ENCODE measurements around the gene SLC41A1.
"Not testable (repeated sequence)": the region's sequence is repeated elsewhere in the genome, so short reads cannot be mapped to it uniquely, and the experiment has no call there.

Gene SLC41A1

DNA sequence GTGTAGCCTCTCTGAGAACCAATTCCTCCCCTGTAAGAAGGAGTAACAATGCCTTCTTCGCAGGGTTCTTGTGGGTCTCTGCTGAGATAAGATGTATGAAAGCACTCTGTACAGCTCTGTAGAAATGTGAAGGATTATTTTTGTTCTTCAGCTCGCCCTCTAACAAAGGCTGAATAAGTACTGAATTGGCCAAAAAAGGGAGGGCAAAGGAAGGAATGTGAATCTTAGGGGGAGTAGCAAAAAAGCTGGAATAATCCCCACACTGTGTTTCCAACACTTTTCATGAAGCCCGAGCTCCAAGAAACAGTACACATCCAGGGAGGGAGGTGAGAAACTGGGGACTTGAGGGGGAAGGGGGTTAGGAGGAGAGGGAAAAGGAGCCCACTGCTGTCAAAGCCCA is 14.0 kb upstream of the SLC41A1 start:
- Histone ChIP-seq H3K4me3 (ENCODE audit: low read depth in 1 of 2, low read length in 1 of 2) (no peak overlapping the region), H3K4me1 (ENCODE audit: control insufficient read depth in 1 of 2, insufficient read depth in 1 of 2, low read depth in 1 of 2, low read length in 1 of 2) (no peaks in the 10 kb centered on the region), H3K36me3 (no peaks in the 10 kb centered on the region), H3K27me3 (peaks cover 38% of the 10 kb centered on the region), H3K27ac (no peak overlapping the region), H3K9me3 (no peaks in the 10 kb centered on the region)
- TF ChIP-seq, protein P1, sequence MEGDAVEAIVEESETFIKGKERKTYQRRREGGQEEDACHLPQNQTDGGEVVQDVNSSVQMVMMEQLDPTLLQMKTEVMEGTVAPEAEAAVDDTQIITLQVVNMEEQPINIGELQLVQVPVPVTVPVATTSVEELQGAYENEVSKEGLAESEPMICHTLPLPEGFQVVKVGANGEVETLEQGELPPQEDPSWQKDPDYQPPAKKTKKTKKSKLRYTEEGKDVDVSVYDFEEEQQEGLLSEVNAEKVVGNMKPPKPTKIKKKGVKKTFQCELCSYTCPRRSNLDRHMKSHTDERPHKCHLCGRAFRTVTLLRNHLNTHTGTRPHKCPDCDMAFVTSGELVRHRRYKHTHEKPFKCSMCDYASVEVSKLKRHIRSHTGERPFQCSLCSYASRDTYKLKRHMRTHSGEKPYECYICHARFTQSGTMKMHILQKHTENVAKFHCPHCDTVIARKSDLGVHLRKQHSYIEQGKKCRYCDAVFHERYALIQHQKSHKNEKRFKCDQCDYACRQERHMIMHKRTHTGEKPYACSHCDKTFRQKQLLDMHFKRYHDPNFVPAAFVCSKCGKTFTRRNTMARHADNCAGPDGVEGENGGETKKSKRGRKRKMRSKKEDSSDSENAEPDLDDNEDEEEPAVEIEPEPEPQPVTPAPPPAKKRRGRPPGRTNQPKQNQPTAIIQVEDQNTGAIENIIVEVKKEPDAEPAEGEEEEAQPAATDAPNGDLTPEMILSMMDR (IDR thresholded peaks at IDR 0.05), result no peak

DNA sequence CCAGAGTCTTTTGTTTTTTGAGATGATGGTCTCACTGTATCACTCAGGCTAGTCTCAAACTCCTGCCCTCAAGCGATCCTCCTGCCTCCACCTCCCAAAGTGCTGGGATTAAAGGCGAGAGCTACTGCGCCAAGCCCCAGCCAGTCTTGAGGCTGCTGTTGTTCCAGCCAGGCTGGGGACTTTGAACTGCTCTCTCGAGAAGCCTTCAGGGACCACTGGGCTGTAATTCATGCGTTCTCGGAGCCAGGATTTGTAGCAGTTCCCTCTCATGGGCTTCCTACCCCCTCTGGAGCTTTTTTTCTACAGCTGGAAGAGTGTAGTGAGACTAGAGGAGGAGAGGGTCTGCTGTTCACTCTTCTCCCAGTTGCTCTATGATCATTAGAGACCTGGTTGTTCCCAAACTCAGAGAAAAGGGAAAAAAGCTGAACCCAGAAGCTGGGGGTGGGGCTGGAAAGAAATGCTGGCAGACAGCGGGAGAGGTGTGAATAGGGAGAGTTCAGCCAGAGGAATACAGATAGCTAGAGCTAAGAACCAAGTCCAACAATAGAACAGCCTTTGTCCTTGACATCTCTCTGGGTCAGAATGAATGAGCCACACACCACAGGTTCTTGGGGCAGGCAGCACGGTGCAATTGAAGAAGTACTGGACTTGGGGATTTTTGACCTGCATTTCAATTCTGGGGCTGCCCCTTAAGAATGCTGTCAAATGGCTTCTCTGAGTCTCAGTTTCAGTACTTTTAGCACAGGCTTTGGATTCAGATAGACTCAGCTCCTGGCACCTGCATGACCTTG is 13.2 kb upstream of the SLC41A1 start:
- H3K4me1 ChIP-seq (ENCODE audit: control insufficient read depth in 1 of 2, insufficient read depth in 1 of 2, low read depth in 1 of 2, low read length in 1 of 2), result no peaks in the 10 kb centered on the region
- no peaks in the 10 kb centered on the region for H3K36me3 ChIP-seq
- H3K27me3 ChIP-seq, result peaks cover 38% of the 10 kb centered on the region
- H3K4me3 ChIP-seq (ENCODE audit: low read depth in 1 of 2, low read length in 1 of 2), result no peak overlapping the region
- no peaks in the 10 kb centered on the region for H3K9me3 ChIP-seq
- TF ChIP-seq, protein P1 (IDR thresholded peaks at IDR 0.05), result no peak
- H3K27ac ChIP-seq, result no peak overlapping the region

DNA sequence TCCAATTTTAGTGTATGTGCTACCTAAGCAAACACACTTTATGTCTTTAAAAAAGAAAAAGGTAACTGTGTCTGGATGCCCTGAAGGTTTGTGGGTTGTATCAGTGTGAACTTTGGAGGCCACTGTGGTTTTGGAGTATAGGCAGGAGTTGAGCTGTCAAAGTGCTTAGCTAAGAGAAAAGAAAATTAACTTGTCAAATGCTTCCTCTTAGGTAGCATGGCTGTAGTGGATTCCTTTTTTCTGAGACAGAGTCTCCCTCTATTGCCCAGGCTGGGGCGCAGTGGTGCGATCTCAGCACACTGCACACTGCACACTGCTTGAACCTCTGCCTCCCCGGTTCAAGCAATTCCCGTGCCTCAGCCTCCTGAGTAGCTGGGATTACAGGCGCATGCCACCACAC is 11.2 kb upstream of the SLC41A1 start:
- H3K36me3 ChIP-seq, result no peaks in the 10 kb centered on the region
- no peaks in the 10 kb centered on the region for H3K4me1 ChIP-seq (ENCODE audit: control insufficient read depth in 1 of 2, insufficient read depth in 1 of 2, low read depth in 1 of 2, low read length in 1 of 2)
- H3K27ac ChIP-seq, result no peak overlapping the region
- TF ChIP-seq, protein P1 (IDR thresholded peaks at IDR 0.05), result no peak
- H3K27me3 ChIP-seq, result peaks cover 34% of the 10 kb centered on the region
- H3K4me3 ChIP-seq (ENCODE audit: low read depth in 1 of 2, low read length in 1 of 2), result no peak overlapping the region
- H3K9me3 ChIP-seq, result no peaks in the 10 kb centered on the region

DNA sequence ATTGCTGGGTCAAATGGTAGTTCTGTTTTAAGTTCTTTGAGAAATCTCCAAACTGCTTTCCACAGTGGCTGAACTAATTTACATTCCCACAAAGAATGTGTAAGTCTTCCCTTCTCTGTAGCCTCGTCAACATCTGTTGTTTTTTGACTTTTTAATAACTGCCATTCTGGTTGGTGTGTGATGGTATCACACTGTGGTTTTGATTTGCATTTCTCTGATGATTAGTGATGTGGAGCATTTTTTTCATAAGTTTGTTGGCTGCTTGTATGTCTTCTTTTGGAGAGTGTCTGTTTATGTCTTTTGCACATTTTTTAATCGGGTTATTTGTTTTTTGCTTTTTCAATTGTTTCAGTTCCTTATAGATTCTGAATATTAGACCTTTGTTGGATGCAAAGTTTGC is 10.3 kb upstream of the SLC41A1 start:
- H3K27me3 ChIP-seq, result peaks cover 39% of the 10 kb centered on the region
- not testable (repeated sequence) for H3K4me1 ChIP-seq (ENCODE audit: control insufficient read depth in 1 of 2, insufficient read depth in 1 of 2, low read depth in 1 of 2, low read length in 1 of 2); H3K36me3 ChIP-seq; H3K27ac ChIP-seq; H3K9me3 ChIP-seq; H3K4me3 ChIP-seq (ENCODE audit: low read depth in 1 of 2, low read length in 1 of 2)

DNA sequence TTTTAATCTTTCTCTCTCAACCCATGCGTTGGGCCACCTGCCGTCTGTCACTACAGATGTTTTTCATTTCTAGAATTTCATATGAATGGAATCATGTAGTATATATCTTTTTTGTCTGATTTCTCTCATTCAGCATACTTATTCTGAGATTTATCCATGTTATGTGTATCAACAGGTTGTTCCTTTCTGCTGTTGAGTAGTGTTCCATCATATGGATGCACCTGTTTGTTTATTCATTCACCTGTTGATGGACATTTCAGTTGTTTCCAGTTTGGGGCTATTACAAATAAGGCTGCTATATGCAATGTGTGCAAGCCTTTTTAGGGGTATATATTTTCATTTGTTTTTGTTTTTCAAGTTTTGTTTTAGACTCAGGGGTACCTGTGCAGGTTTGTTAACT is 9.4 kb upstream of the SLC41A1 start:
- Histone ChIP-seq H3K4me1 (ENCODE audit: control insufficient read depth in 1 of 2, insufficient read depth in 1 of 2, low read depth in 1 of 2, low read length in 1 of 2) (no peaks in the 10 kb centered on the region), H3K9me3 (no peaks in the 10 kb centered on the region), H3K27me3 (peaks cover 36% of the 10 kb centered on the region), H3K27ac (no peak overlapping the region), H3K4me3 (ENCODE audit: low read depth in 1 of 2, low read length in 1 of 2) (no peak overlapping the region), H3K36me3 (no peaks in the 10 kb centered on the region)
- TF ChIP-seq, protein P1 (IDR thresholded peaks at IDR 0.05), result no peak

DNA sequence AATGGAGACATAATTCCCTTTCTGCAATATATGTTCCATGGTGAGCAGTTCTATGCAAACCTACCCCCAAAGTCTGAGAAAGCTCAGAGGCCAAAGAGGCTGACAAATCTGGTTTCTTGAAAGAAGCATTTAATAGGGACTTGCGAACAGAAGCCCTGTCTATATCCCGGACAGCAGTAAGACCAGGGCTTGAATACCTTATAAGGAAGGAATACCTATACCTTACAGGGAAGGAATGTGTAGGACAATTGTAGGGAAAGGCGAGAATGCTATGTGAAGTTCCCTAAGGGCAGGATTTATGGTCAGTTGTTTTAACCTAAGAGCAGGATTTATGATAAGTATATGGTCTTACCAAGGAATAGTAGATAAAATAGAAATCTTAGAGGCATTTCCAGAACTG is 5.0 kb upstream of the SLC41A1 start:
- TF ChIP-seq, protein P1 (IDR thresholded peaks at IDR 0.05), result no peak
- H3K9me3 ChIP-seq, result no peaks in the 10 kb centered on the region
- peaks cover 7 to 10% of the 10 kb centered on the region in 2 experiments for H3K4me1 ChIP-seq (ENCODE audit: control insufficient read depth in 1 of 2, insufficient read depth in 1 of 2, low read depth in 1 of 2, low read length in 1 of 2)
- H3K27ac ChIP-seq, result no peak overlapping the region
- H3K36me3 ChIP-seq, result no peaks in the 10 kb centered on the region
- peaks cover 63% of the 10 kb centered on the region for H3K27me3 ChIP-seq
- no peak overlapping the region for H3K4me3 ChIP-seq (ENCODE audit: low read depth in 1 of 2, low read length in 1 of 2)
